ENCODE results near the gene TFPI2.

The TFPI2 gene

GRCh38 chr7:93906267-93906666 is 15.7 kb upstream of the TFPI2 start, which contains the start of gene GNGT1:
Gene GNGT1, plus strand, starts transcription at chr7:93906567. Its CDS starts 180 bp downstream, at chr7:93906747.
- no peak for DNase-seq

DNA sequence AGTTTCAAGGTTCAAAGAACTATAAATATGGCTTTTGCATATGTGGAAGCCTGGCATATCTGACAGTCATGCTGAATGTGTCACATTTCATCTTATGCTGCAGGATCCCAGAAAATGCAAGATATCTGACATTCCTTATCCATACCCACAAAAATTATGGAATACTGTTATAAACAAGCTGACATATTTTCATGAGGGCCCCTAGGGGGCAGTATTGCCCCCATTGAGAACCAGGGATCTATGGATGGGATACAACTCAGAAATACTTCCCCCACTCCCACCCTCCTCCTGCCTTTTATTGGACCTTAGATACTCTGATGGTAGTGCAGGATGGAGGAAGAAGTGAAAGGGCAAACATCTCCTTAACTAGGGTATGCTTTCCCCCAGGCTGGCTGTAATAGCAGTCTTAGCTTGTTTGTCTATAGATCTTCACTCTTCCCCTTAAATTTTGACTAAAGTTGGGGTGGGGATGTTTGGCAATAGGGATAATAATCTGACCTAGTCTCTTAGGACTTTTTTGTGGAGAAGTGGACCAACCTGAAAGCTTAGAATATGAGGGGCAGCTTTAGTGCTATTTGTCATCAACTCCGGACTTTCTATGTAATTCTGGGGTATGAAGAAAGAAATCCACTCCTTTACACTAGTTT is 12.3 kb upstream of the TFPI2 start:
- no peak for DNase-seq

GRCh38 chr7:93897680-93898079 is 7.1 kb upstream of the TFPI2 start:
- no peak for DNase-seq

DNA sequence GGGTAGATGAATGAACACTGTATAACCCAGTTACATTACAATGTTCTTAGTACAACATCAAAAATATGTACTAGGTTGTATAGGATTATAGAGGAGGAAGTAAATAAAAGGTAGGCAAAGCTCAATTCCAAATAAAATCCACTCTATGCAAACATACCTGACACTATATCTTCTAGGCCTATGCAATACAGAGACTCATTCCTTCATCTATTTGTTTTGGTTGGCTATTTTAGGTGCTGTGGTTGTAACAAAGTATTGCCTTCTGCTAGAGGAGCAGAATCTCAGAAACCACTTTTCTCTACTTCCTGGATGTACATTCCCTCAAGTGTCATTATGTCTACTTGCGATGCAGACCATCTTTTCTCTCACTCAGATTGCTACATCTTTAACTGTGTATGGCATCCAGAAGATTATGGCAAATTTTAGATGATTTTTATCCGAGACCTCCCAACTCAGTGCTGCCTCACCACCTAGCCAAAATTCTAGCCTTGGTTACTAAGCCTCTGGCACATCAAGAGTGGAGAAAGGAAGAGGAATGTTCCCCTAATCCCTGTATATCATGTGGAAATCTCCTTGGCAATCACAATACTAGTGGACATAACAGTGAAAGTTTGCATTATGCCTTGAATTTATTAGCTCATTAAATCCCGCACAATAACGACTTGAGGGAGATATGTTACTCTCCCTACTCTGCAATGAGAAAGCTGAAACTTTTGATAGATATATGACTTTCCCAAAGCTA is 5.5 kb upstream of the TFPI2 start:
- no peak for DNase-seq

- no peak for DNase-seq
Measured at GRCh38 chr7:93894966-93895640, 4.5 kb upstream of the TFPI2 start.

DNA sequence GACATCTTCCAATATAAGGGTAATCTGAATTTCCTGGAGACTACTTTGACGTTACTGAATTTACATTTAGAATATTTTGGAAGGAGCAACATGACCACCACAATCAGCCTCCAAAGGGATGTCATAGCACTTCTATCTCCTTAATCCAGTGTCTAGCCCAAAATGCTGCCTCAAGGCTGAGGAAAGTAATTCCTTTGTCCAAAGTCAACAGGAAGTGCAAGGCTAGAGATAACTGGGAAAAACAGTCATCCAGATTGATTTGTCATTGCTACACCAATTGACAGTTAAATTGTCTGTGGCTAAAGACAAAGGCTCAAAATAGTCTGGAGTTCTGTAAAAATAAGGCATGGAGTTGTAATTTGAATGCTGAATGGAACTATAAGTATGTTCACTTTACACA is 3.9 kb upstream of the TFPI2 start:
- no peak for DNase-seq

GRCh38 chr7:93890041-93890463 is 501 bp downstream of the TFPI2 start:
- no peak for DNase-seq

DNA sequence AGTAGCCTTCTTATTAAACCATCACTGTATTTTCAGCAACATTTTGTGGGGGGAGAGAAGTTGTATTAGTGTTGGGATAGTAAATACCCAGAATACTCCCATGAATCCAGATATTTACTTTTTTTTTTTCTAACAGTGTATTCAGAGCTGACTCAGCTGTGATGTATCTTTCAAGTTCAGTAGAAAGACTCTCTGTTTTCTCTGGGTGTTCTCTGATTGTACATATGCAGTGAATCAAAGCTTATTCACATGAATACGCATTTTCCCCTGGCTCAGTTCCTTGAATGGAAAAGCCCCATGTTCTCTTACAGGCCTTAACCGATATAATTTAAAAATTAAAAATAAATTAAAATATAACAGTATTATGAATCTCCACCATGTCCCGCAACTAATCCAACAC is 1.3 kb downstream of the TFPI2 start:
- no peak for DNase-seq

- no peak for DNase-seq
Measured at GRCh38 chr7:93884541-93884940, 6.0 kb downstream of the TFPI2 start.

GRCh38 chr7:93883917-93884345 is 6.6 kb downstream of the TFPI2 start:
- DNase-seq: no peak

GRCh38 chr7:93883078-93883916 is 7.3 kb downstream of the TFPI2 start:
- no peak for DNase-seq

DNA sequence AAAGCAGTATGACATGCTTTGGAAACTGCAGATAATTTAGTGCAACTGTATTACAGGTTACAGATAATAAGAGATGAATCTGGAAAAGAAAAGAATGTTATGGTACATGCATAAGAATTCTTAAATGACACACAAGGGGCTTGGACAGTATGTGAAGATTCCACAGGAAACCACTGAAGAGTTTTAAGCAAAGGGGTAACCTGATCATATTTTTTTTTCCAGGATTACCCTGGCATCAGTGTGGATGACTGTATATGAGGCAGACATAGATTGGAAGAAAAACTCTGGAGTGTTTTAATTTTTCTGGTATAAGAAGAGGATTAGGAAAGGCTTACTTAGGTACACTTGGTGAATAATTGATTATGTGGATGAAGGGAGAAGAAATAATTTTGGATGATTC is 8.1 kb downstream of the TFPI2 start:
- no peak for DNase-seq

DNA sequence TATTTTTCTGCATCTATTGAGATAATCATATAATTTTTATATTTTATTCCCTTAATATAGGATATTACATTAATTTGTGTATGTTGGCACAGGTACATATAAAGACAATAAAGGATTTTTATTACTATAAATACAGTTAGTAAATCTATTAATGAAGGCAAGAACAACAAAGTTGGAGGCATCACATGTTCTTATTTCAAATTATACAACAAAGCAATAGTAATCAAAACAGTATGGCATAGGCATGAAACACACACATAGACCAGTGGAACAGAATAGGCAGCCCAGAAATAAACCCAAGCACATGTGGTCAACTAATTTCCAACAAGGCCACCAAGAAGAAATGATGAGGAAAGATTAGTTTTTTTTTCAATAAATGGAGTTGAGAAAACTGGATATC is 11.2 kb downstream of the TFPI2 start:
- DNase-seq: no peak

DNA sequence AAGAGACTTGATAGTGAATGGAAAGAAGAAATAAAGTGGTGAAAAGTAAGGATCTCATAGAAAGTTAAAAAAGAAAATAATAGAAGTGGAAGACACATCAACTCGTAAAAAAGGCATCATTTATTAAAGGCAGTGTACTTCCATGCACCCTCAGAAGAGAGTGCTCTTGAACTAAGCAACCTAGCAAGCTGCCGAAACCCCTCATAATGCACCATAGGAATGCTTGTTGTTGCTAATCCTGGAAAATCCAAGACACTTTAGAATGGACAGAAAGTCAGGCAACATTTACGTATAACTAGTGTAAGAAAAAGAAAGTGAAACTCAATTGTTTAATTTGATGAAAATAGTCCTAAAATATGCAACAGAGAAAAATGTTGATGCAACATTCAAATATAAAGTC is 12.8 kb downstream of the TFPI2 start:
- no peak for DNase-seq

DNA sequence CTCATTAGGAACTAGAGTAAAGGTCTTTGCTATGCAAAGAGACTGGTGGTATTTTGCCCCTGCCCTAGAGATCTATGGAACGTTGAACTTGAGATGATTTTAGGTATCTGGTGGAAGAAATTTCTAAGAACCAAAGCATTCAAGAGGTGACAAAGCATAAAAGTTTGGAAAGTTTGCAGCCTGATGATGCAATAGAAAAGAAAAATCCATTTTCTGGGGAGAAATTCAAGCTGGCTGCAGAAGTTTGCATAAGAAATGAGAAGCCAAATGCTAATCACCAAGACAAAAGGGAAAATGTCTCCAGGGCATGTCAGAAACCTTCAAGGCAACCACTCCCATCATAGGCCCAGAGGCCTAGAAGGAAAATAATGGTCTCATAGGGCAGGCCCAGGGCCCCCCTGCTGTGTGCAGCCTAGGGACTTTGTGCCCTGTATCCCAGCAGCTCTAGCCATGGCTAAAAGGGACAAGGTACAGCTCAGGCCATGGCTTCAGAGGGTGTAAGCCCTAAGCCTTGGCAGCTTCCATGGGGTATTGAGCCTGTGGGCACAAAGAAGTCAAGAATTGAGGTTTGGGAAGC is 16.5 kb downstream of the TFPI2 start:
- no peak for DNase-seq

GRCh38 chr7:93866886-93867285 is 23.7 kb downstream of the TFPI2 start:
- DNase-seq: no peak

DNA sequence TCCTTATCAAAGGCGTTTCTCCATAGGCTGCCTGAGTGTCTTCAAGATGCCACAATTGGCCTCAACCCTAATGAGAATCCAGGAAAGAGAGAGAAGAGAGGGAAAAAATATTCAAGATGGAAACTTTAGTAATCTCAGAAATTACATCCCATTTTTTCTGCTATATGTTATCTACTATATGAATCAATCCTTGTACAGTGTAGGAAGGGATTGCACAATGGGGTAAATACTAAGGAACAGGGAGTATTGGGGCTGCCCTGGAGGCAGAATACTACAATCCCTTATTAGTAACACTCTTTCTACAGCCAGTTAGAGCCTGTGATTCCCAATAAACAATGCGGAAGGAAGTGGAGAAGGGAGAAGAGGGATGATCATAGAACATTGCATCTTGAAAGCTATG is 27.9 kb downstream of the TFPI2 start:
- DNase-seq: no peak

GRCh38 chr7:93861325-93861949 is 29.1 kb downstream of the TFPI2 start:
- DNase-seq: no peak

- DNase-seq: no peak
Measured at GRCh38 chr7:93860261-93860660, 30.3 kb downstream of the TFPI2 start.

GRCh38 chr7:93858857-93859256 is 31.7 kb downstream of the TFPI2 start:
- DNase-seq: no peak

DNA sequence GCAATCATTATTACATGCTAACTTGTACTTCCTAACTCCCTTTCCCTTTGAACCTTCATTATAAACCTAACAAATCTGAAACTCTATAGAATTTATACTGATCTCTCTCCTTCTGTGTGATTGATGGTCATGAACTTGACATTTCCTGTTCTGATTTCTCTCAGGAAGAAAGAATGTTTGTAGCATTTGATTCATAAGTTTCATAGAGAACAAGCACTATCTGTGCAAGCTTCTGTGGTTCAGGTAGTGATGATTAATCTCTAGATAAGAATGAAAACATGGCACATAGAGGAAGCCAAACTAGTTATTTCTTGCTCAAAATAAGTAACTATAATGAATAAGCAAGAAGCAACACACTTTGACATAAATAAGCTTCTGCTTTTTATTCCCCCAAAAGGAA is 34.2 kb downstream of the TFPI2 start:
- no peak for DNase-seq

- no peak for DNase-seq
Measured at GRCh38 chr7:93855797-93856196, 34.8 kb downstream of the TFPI2 start.
